A549 (cell line): ENCODE data around the gene WTAP. TPM values are rescaled to one million over a fixed set of nuclear protein-coding genes. Genes with fewer than 3 reads are reported as not detected.

Experiments
- ATAC-seq, 2 experiments: fragments of 200-7000 bp in 1 of 2; fragments of >200 bp in 1 of 2; cut with Nextera tagmentation in 1 of 2; cut with Tn5 transposase in 1 of 2; 3 replicates each; pipeline versions ENCODE4 v1.8.0 to v1.9.1; 2018 to 2020; ENCODE audit warnings: mild to moderate bottlenecking in 1 of 2, moderate library complexity in 1 of 2
- CTCF ChIA-PET: fragments of 300-600 bp; sonication (Branson Sonifier 250); formaldehyde crosslinking; extraction: SDS; loops from one replicate; lab custom pipeline; 2021; ENCODE audit warnings: antibody characterized with exemption, inconsistent platforms; lab: Yijun Ruan, JAX
- POLR2A ChIA-PET: fragments of 350-600 bp; formaldehyde crosslinking; extraction: SDS; loops from one replicate; lab custom pipeline; 2021; ENCODE audit warnings: antibody characterized with exemption, inconsistent platforms; lab: Yijun Ruan, JAX
- DNase-seq, 2 experiments: peaks; one replicate each; pipeline versions ENCODE4 v3.0.0 to v3.0.0-alpha.2; 2011 to 2016; ENCODE audit warnings: low read depth in 1 of 2, low spot score in 1 of 2
- FAIRE-seq: peaks from 2 replicates; lab custom pipeline; 2011; peaks lifted over from hg19 to GRCh38; lab: Jason Lieb, UNC
- H3K27ac ChIP-seq, 2 experiments: fragments of >200 bp; sonication (Bioruptor Twin); formaldehyde crosslinking; 3 replicates each; pipeline ENCODE4 v1.5.1; 2016 to 2017
- H3K4me1 ChIP-seq: fragments of >200 bp; sonication (Bioruptor Twin); formaldehyde crosslinking; 3 replicates; pipeline ENCODE4 v1.6.1; 2016
- H3K4me2 ChIP-seq: fragments of >200 bp; sonication (Bioruptor Twin); formaldehyde crosslinking; 3 replicates; pipeline ENCODE4 v1.6.1; 2016
- H3K4me3 ChIP-seq: fragments of >200 bp; sonication (Bioruptor Twin); formaldehyde crosslinking; 3 replicates; pipeline ENCODE4 v1.5.1; 2016
- H3K9me3 ChIP-seq: fragments of >200 bp; sonication (Bioruptor Twin); formaldehyde crosslinking; 3 replicates; pipeline ENCODE4 v1.6.1; 2016
- BHLHE40 ChIP-seq: IDR thresholded peaks from 2 replicates; pipeline ENCODE4 v1.6.1; 2012; ENCODE audit warnings: low read depth, low read length, inconsistent platforms
- CBX2 ChIP-seq: fragments of 200-600 bp; sonication (generic); IDR thresholded peaks from 2 replicates; pipeline ENCODE4 v1.6.1; 2016; ENCODE audit warnings: low read depth, mild to moderate bottlenecking, borderline replicate concordance
- CEBPB ChIP-seq, 2 experiments: fragments of >200 bp in 1 of 2; sonication (Bioruptor Twin) in 1 of 2; formaldehyde crosslinking in 1 of 2; IDR thresholded peaks; 2 replicates each; pipeline ENCODE4 v1.6.1; 2012 to 2016
- EP300 ChIP-seq, 2 experiments: fragments of >200 bp; sonication (Bioruptor Twin); formaldehyde crosslinking; IDR thresholded peaks; 2 replicates in 1 of 2; 3 replicates in 1 of 2; pipeline ENCODE4 v1.6.1; 2016 to 2017
- FOSL2 ChIP-seq, 2 experiments: fragments of 450-650 bp in 1 of 2; fragments of >200 bp in 1 of 2; sonication (Bioruptor Twin) in 1 of 2; formaldehyde crosslinking; IDR thresholded peaks; 2 replicates each; pipeline versions ENCODE4 v1.5.0 to v1.6.1; 2016 to 2020; ENCODE audit warnings: mild to moderate bottlenecking in 1 of 2, moderate library complexity in 1 of 2
- HOXA7 ChIP-seq: fragments of 250-450 bp; sonication (Bioruptor Pico); IDR thresholded peaks from 2 replicates; pipeline ENCODE4 v1.5.0; 2020; ENCODE audit warnings: mild to moderate bottlenecking, moderate library complexity
- HOXB13 ChIP-seq: fragments of 250-450 bp; sonication (Bioruptor Pico); IDR thresholded peaks from 2 replicates; pipeline ENCODE4 v1.5.0; 2020; ENCODE audit warnings: low read depth, mild to moderate bottlenecking, moderate library complexity
- HOXB5 ChIP-seq: fragments of 250-450 bp; sonication (Bioruptor Pico); IDR thresholded peaks from 2 replicates; pipeline ENCODE4 v1.5.0; 2020; ENCODE audit warnings: mild to moderate bottlenecking, moderate library complexity
- KDM1A ChIP-seq: fragments of 200-600 bp; sonication (generic); IDR thresholded peaks from 2 replicates; pipeline ENCODE4 v1.6.1; 2016; ENCODE audit warnings: low read depth, mild to moderate bottlenecking
- MYC ChIP-seq: IDR thresholded peaks from 2 replicates; pipeline ENCODE4 v1.6.1; 2012; ENCODE audit warnings: mild to moderate bottlenecking, inconsistent platforms, low read length, improper control_type of control experiment, borderline replicate concordance
- NFE2L2 ChIP-seq: fragments of 150-350 bp; conservative IDR thresholded peaks from 2 replicates; pipeline ENCODE4 v1.6.1; 2014; ENCODE audit warnings: low read length
- NPAS2 ChIP-seq: fragments of 250-450 bp; sonication (Bioruptor Pico); IDR thresholded peaks from 2 replicates; pipeline ENCODE4 v1.8.0; 2022; ENCODE audit warnings: mild to moderate bottlenecking, moderate library complexity, borderline replicate concordance
- NR3C1 ChIP-seq: fragments of >200 bp; sonication (Bioruptor Twin); formaldehyde crosslinking; IDR thresholded peaks from 3 replicates; pipeline ENCODE4 v1.6.1; 2017
- POLR2A ChIP-seq: IDR thresholded peaks from 2 replicates; pipeline ENCODE4 v1.6.1; 2012; ENCODE audit warnings: mild to moderate bottlenecking, low read length
- RAD21 ChIP-seq, 2 experiments: fragments of >200 bp in 1 of 2; sonication (Bioruptor Twin) in 1 of 2; formaldehyde crosslinking in 1 of 2; IDR thresholded peaks in 1 of 2; conservative IDR thresholded peaks in 1 of 2; 2 replicates in 1 of 2; 3 replicates in 1 of 2; pipeline ENCODE4 v1.6.1; 2012 to 2018; ENCODE audit warnings: inconsistent platforms in 1 of 2
- SMC3 ChIP-seq: fragments of >200 bp; sonication (Bioruptor Twin); formaldehyde crosslinking; IDR thresholded peaks from 3 replicates; pipeline ENCODE4 v1.6.1; 2018; ENCODE audit warnings: inconsistent platforms
- TFCP2L1 ChIP-seq: fragments of 250-450 bp; sonication (Bioruptor Pico); IDR thresholded peaks from 2 replicates; pipeline ENCODE4 v1.5.0; 2021; ENCODE audit warnings: mild to moderate bottlenecking
- WGBS: methylation state at CpG from one replicate; pipeline ENCODE4 v1.1.6; 2017; ENCODE audit errors: missing lambda C conversion rate; 5-methylcytosine and 5-hydroxymethylcytosine counted together
- polyA plus RNA-seq, 4 experiments: library from polyadenylated mRNA; depleted of rRNA in 3 of 4; stranded (reverse); fragments of >200 nt; fragmentation: RNase III in 1 of 4; extraction: RNeasy Plus Mini Kit Qiagen cat#74134 plus additional on column Dnase treatment in 1 of 4; gene quantifications; 2 replicates in 3 of 4; 3 replicates in 1 of 4; pipeline ENCODE4 v1.2.3, GENCODE V29; 2011 to 2017
- TF ChIP-seq, protein P1 (sequence below): fragments of >200 bp; sonication (Bioruptor Twin); formaldehyde crosslinking; IDR thresholded peaks from 3 replicates; pipeline ENCODE4 v1.6.1; 2016
- TF ChIP-seq, protein P2 (sequence below): fragments of 150-350 bp; IDR thresholded peaks from 2 replicates; pipeline ENCODE4 v1.6.1; 2014; ENCODE audit warnings: low read depth, mild to moderate bottlenecking, low read length
- TF ChIP-seq, protein P3 (sequence below): fragments of 450-650 bp; IDR thresholded peaks from 2 replicates; pipeline ENCODE4 v1.6.1; 2014; ENCODE audit warnings: antibody characterized with exemption
- TF ChIP-seq, protein P4 (sequence below): fragments of >200 bp; sonication (Bioruptor Twin); formaldehyde crosslinking; IDR thresholded peaks from 3 replicates; pipeline ENCODE4 v1.5.1; 2016
- TF ChIP-seq, protein P5 (sequence below): fragments of 200-600 bp; sonication (generic); IDR thresholded peaks from 2 replicates; pipeline ENCODE4 v1.6.1; 2016; ENCODE audit warnings: antibody characterized with exemption, mild to moderate bottlenecking, moderate library complexity

The WTAP gene
- polyA plus RNA-seq, 2 of the 4 experiments (the other 2 are of a cell fraction): 42.4 to 53.2 TPM

DNA sequence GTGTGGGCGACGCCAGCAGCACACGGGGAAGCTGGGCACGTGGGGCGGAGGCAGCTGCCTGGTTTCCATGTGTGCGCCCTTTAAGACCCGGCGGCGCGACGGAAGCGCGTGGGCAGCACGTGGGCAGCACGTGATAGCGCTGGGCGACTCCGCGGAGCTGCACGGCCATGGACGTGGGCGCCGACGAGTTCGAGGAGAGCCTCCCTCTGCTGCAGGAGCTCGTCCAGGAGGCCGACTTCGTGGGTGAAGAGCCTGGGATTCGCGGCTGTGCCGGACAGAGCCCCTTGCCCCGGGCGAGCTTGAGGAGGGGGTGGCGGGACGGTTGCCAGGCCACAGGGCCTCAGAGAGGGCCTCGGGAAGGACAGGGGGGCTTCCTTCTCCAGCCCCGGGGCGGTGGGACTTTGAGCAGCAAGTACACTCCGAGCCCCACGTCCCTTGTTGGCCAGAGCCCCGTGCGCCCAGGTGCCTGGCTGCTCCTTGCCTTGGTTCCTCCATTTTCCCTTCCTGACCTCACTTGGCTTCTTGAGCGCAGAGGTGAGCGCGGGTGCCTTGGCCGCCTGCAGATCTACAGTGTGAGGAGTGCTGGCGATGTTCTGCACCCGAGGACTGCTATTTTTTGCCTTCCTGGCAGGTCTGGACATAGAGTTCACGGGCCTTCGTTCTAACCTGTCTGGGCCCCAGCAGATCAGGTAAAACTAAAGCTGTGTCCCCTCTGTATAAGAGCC lies 73.0 kb downstream of the WTAP start, which contains the start of gene PNLDC1 (continued):
- TF ChIP-seq, protein P1, sequence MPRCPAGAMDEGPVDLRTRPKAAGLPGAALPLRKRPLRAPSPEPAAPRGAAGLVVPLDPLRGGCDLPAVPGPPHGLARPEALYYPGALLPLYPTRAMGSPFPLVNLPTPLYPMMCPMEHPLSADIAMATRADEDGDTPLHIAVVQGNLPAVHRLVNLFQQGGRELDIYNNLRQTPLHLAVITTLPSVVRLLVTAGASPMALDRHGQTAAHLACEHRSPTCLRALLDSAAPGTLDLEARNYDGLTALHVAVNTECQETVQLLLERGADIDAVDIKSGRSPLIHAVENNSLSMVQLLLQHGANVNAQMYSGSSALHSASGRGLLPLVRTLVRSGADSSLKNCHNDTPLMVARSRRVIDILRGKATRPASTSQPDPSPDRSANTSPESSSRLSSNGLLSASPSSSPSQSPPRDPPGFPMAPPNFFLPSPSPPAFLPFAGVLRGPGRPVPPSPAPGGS: no peak

DNA sequence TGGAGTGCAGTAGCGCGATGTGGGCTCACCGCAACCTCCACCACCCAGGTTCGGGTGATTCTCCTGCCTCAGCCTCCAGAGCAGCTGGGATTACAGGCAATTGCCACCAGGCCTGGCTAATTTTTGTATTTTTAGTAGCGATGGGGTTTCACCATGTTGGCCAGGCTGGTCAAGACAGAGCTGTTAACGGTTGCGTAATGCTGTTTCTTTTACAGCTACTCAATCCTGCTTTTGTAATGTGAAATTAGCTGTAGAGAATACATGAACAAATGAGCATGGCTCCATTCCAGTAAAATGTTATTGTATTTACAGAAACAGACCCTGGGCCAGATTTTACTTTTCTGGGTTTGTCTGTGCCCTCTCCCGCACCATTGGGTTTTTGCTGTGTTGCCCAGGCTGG lies 74.6 kb downstream of the WTAP start:
- Histone ChIP-seq H3K27ac (no peak overlapping the region), H3K4me1 (no peaks in the 10 kb centered on the region), H3K9me3 (no peaks in the 10 kb centered on the region), H3K4me3 (no peak overlapping the region), H3K4me2 (no peak overlapping the region)
- no peak for ATAC-seq
- no peak for DNase-seq
- TF ChIP-seq CEBPB (IDR thresholded peaks at IDR 0.05) (0 out of 4 replicates have a peak, but pooled peaks of 1 of the 2 experiments have one; percentile 30), HOXA7 (CRISPR knock-in tag) (no peak)
- TF ChIP-seq, protein P2, sequence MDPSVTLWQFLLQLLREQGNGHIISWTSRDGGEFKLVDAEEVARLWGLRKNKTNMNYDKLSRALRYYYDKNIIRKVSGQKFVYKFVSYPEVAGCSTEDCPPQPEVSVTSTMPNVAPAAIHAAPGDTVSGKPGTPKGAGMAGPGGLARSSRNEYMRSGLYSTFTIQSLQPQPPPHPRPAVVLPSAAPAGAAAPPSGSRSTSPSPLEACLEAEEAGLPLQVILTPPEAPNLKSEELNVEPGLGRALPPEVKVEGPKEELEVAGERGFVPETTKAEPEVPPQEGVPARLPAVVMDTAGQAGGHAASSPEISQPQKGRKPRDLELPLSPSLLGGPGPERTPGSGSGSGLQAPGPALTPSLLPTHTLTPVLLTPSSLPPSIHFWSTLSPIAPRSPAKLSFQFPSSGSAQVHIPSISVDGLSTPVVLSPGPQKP: no peak
- 96% methylated on average over 8 of the region's 8 CpGs for WGBS
- FAIRE-seq: no peak
- CTCF ChIA-PET: interaction anchor here (0.7 to 1.1 kb wide), 2 partner anchors 11 to 931 kb away, joined by 3 read pairs; no protein-coding TSS in a partner anchor
- POLR2A ChIA-PET: no interaction called here

DNA sequence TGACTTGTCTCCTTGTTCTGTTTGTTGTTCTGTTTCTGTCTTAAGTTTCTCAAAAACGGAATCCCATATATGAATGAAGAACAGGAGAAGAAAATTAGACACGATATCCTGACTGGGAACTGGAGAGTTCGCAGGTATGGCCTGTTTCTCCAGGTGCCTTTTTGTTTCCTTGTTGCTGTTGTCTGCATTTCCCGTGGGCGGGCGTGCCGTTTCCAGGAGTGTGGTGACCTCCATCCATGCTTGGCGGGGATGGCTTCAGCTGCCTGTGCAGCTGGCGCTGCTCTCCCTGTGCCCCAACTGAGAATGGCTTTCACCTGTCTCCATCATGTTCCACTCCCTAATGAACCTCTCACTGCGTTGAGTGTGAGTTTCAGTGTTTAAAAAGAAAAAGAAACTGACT lies 77.2 kb downstream of the WTAP start:
- FAIRE-seq: no peak
- DNase-seq: no peak
- no peak overlapping the region for H3K4me3 ChIP-seq
- no peak for ATAC-seq
- TF ChIP-seq BHLHE40 (no peak), RAD21 (conservative IDR thresholded peaks at IDR 0.05 in 1 of 2, IDR thresholded peaks at IDR 0.05 in 1 of 2) (no peak), NPAS2 (no peak), FOSL2 (IDR thresholded peaks at IDR 0.05) (no peak), FOSL2 (CRISPR knock-in tag; IDR thresholded peaks at IDR 0.05) (no peak), CBX2 (no peak), TFCP2L1 (CRISPR knock-in tag) (no peak), KDM1A (no peak), EP300 (IDR thresholded peaks at IDR 0.05) (no peak), POLR2A (no peak), HOXB13 (no peak), SMC3 (no peak), MYC (no peak), NFE2L2 (no peak), NR3C1 (no peak), HOXB5 (CRISPR knock-in tag) (no peak)
- TF ChIP-seq, protein P3, sequence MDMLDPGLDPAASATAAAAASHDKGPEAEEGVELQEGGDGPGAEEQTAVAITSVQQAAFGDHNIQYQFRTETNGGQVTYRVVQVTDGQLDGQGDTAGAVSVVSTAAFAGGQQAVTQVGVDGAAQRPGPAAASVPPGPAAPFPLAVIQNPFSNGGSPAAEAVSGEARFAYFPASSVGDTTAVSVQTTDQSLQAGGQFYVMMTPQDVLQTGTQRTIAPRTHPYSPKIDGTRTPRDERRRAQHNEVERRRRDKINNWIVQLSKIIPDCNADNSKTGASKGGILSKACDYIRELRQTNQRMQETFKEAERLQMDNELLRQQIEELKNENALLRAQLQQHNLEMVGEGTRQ: no peak
- TF ChIP-seq, protein P4, sequence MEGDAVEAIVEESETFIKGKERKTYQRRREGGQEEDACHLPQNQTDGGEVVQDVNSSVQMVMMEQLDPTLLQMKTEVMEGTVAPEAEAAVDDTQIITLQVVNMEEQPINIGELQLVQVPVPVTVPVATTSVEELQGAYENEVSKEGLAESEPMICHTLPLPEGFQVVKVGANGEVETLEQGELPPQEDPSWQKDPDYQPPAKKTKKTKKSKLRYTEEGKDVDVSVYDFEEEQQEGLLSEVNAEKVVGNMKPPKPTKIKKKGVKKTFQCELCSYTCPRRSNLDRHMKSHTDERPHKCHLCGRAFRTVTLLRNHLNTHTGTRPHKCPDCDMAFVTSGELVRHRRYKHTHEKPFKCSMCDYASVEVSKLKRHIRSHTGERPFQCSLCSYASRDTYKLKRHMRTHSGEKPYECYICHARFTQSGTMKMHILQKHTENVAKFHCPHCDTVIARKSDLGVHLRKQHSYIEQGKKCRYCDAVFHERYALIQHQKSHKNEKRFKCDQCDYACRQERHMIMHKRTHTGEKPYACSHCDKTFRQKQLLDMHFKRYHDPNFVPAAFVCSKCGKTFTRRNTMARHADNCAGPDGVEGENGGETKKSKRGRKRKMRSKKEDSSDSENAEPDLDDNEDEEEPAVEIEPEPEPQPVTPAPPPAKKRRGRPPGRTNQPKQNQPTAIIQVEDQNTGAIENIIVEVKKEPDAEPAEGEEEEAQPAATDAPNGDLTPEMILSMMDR: no peak
- TF ChIP-seq, protein P2: no peak
- TF ChIP-seq, protein P5, sequence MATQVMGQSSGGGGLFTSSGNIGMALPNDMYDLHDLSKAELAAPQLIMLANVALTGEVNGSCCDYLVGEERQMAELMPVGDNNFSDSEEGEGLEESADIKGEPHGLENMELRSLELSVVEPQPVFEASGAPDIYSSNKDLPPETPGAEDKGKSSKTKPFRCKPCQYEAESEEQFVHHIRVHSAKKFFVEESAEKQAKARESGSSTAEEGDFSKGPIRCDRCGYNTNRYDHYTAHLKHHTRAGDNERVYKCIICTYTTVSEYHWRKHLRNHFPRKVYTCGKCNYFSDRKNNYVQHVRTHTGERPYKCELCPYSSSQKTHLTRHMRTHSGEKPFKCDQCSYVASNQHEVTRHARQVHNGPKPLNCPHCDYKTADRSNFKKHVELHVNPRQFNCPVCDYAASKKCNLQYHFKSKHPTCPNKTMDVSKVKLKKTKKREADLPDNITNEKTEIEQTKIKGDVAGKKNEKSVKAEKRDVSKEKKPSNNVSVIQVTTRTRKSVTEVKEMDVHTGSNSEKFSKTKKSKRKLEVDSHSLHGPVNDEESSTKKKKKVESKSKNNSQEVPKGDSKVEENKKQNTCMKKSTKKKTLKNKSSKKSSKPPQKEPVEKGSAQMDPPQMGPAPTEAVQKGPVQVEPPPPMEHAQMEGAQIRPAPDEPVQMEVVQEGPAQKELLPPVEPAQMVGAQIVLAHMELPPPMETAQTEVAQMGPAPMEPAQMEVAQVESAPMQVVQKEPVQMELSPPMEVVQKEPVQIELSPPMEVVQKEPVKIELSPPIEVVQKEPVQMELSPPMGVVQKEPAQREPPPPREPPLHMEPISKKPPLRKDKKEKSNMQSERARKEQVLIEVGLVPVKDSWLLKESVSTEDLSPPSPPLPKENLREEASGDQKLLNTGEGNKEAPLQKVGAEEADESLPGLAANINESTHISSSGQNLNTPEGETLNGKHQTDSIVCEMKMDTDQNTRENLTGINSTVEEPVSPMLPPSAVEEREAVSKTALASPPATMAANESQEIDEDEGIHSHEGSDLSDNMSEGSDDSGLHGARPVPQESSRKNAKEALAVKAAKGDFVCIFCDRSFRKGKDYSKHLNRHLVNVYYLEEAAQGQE: no peak
- CTCF ChIA-PET: no interaction called here
- no peaks in the 10 kb centered on the region for H3K9me3 ChIP-seq
- POLR2A ChIA-PET: no interaction called here
- no peaks in the 10 kb centered on the region for H3K4me1 ChIP-seq
- no peak overlapping the region for H3K4me2 ChIP-seq
- WGBS: 75% methylated on average over 8 of the region's 10 CpGs
- no peak overlapping the region for H3K27ac ChIP-seq
